Stimulated activated CD4-positive, alpha-beta T cell treated with anti-CD3 and anti-CD28 coated beads, Interleukin-1b, Interleukin-23, amount 100 ng/mL, for 24 hours (primary cell): ENCODE measurements around the gene UBAC2.
"Not testable (repeated sequence)": the region's sequence is repeated elsewhere in the genome, so short reads cannot be mapped to it uniquely, and the experiment has no call there.

Source experiments
- DNase-seq, 4 experiments: peaks; one replicate each; pipeline ENCODE4 v3.0.0-alpha.2; 2020; ENCODE audit warnings: low read depth in 4 of 4, low spot score in 1 of 4

Gene UBAC2

GRCh38 chr13:99211421-99212035, 10.9 kb downstream of the UBAC2 start:
- no peak for DNase-seq

GRCh38 chr13:99214232-99214631, 13.6 kb downstream of the UBAC2 start:
- DNase-seq, result peak in 2 of 4 experiments; percentile 35 to 68

- no peak for DNase-seq
These were observed 14.1 kb downstream of the UBAC2 start for GRCh38 chr13:99214731-99215130.

DNA sequence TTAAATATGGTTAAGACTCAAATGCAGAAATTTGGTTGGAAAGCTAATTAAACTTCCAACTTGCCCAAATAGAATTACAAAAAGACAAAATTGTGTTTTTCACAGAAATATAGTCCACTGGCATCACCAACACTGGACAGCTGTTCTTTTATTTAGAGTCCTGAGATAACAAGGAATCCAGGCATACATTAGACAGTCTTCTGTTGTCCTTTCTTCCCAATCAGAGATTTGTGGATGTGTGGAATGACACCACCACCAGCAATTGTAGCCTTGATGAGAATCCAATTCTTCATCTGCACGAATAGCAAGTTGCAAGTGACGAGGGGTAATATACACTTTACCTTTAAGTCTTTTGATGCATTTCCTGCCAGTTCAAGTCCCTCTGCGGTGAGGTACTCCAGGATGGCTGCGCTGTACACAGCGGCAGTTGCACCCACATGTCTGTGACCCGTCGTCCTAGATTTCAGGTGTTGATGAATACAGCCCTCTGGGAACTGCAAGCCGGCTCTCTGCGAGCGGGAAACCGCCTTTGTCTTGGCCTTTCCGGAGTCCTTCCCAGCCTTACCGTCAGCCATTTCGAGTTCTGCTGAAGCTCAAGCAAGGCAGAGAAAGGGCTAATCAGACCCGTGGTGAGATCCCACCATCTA, 14.7 kb downstream of the UBAC2 start:
- peak in 3 of 4 experiments; percentile 17 to 32 (median 28) for DNase-seq

- no peak for DNase-seq
These were observed 16.9 kb downstream of the UBAC2 start for GRCh38 chr13:99217461-99218110.

GRCh38 chr13:99218126-99218525, 17.5 kb downstream of the UBAC2 start:
- DNase-seq, result no peak

DNA sequence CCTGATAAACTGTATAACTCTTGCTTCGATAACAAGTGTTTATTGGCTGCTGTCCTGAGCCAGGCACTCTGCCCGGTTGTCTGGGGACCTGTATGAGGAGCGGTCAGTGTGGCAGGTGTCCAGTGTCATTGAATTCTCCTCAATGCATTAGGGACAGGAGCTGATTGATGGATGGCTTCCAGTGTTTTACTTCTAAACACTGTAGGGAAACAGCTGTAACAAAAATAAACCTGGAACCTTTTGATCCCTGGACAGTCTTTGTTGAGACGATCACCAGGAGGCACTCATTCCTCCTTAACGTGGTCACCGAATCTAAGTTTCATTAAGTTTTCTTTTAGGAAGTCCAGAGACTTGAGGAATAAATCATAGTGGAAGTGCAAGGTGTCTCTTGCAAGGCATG, 17.9 kb downstream of the UBAC2 start:
- DNase-seq, result no peak

DNA sequence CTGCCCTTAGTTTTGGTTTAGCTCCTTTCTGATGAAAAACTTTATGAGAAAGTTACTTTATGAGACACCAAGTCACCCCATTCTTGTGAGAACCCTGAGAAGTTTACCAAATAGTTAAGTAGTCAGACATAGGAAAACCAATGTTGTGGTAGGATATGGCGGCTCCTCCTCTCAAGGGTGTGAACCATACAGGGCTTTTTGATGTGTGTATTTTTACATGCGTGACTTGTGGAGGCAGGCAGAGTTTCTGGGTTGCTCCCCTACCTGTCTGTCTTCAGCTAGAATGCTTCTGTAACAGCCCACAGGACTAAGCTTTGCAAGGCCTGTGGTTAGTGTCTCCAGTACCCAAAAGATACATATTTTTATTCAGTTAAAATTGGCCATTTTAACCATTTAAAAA, 18.3 kb downstream of the UBAC2 start:
- peak in 1 of 4 experiments; percentile 24 for DNase-seq

DNA sequence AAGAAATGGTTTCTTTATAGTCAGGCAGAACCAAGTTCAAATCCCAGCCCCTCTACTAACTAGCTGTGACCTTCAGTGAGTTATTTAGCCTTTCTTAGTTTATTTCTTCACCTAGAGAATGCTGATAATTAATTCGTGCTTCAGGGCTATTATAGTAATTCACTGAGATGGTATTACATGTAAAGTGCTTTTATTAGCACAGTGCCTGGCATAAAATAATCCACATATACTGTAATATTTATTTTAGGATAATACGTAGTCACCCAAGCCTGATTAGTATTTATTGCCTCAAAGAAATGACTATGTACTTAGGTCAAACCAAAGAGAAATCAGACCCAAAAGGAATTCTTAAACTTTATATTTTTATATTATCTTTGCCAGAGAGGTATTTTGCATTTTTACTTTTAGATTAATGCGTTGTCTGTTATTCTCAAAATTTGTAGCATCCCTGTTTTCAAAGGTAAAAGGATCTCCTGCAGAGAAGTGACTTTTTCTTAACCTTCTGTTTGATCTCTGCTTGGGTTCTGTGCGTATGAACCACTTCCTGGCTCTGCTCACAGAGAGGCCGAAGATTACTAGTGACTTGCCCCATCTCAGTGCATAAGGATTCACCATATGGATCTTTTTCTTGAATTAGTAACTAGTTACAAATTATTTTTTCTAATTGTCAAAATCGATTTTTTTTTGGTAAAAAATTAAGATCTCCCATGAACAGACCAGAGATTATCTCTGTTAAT, 19.7 kb downstream of the UBAC2 start:
- DNase-seq, result no peak

GRCh38 chr13:99221567-99222239, 21.0 kb downstream of the UBAC2 start:
- DNase-seq, result no peak

- DNase-seq, result no peak
These were observed 22.9 kb downstream of the UBAC2 start for GRCh38 chr13:99223587-99223986.

- no peak for DNase-seq
These were observed 23.4 kb downstream of the UBAC2 start for GRCh38 chr13:99224021-99224420.

- no peak for DNase-seq
These were observed 24.4 kb downstream of the UBAC2 start for GRCh38 chr13:99225078-99225477.

DNA sequence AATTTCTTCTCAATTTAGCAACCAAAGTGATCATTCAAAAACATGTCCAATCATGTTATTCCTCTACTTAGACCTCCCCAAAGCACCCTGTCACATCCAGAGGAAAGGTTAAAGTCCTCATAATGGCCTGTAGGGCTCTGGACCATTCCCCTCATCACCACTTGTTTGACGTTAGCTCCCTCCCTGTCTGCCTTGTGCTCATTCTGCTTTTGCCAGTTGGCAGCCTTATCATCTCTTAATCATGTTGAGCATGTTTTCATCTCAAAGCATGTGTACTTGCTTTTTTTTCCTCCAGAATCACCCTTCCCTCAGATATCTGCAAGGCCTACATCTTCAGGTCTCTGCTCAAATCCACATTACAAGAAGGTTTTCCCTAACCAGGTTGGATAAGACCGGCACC, 25.9 kb downstream of the UBAC2 start:
- DNase-seq, result no peak

GRCh38 chr13:99227331-99227900, 26.8 kb downstream of the UBAC2 start:
- DNase-seq, result no peak

DNA sequence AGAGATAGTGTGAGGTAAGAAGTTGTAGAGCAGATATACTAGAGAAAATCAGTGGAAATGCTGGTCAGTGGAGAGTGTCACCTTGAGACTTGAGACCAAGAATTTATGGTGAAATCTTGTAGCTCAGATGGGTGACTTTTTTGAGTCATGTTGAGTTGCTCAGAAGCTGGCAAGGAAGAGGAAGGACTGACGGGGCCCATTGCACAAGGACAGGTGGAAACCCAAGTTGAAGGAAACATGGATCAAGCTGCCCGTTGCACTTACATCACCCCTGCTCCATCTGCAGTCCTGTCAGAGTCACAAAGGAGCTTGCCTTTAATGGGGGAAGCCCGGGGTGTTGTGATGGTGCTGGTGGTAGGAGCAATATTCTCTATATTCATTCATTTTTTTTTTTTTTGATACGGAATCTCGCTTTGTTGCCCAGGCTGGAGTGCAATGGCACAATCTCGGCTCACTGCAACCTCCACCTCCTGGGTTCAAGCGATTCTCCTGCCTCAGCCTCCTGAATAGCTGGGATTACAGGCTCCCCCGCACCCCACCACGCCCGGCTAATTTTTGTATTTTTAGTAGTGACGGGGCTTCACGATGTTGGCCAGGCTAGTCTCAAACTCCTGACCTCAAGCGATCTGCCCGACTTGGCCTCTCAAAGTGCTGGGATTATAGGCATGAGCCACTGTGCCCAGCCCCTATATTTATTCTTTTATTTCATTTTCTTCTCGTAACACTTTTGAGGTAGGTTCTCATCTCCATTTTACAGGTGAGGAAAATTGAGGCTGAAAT, 27.4 kb downstream of the UBAC2 start:
- no peak for DNase-seq

- no peak for DNase-seq
These were observed 28.4 kb downstream of the UBAC2 start for GRCh38 chr13:99228737-99229691.

DNA sequence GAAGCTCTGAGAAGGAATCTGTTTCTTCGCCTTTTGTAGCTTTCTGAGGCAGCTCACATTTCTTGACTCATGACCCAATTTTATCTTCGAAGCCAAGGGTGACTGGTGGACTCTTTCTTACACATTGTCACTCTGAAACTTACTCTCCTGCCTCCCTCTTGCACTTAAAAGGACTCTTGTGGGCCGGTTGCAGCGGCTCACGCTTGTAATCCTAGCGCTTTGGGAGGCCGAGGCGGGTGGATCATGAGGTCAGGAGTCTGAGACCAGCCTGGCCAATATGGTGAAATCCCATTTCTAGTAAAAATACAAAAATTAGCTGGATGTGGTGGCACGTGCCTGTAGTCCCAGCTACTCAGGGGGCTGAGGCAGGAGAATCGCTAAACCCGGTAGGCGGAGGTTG, 29.9 kb downstream of the UBAC2 start:
- DNase-seq, result not testable (repeated sequence)

GRCh38 chr13:99230991-99231390, 30.3 kb downstream of the UBAC2 start:
- no peak for DNase-seq
